ENCODE results near the gene ETV3L. TPM values are rescaled to one million over a fixed set of nuclear protein-coding genes. Genes with fewer than 3 reads are reported as not detected.
"Not testable (repeated sequence)": the region's sequence is repeated elsewhere in the genome, so short reads cannot be mapped to it uniquely, and the experiment has no call there.

ETV3L gene
- total RNA-seq, 1 experiment from 2014 or later: not detected

GRCh38 chr1:157069601-157070000 is 30.0 kb downstream of the ETV3L start:
- no peak overlapping the region for H3K27ac Mint-ChIP-seq (ENCODE audit: low read depth, unreplicated experiment)
- intact Hi-C loops (cut with micrococcal nuclease): loop anchor here (10.0 kb wide), 1 partner anchor 105 kb away; no protein-coding TSS in a partner anchor
- POLR2A ChIA-PET: interaction anchor here (0.6 kb wide), 1 partner anchor 215 kb away, joined by 3 read pairs; no protein-coding TSS in a partner anchor
- no peak overlapping the region for H3K4me3 Mint-ChIP-seq (ENCODE audit: unreplicated experiment)
- DNase-seq (ENCODE audit: unreplicated experiment): no peak
- H3K36me3 Mint-ChIP-seq (ENCODE audit: insufficient read depth, unreplicated experiment): no peaks in the 10 kb centered on the region
- no peak for TF ChIP-seq CTCF (IDR thresholded peaks at IDR 0.05; ENCODE audit: unreplicated experiment)
- CTCF ChIA-PET: interaction anchor here (0.6 to 1.8 kb wide), 3 partner anchors 20 to 636 kb away, joined by 3 to 9 read pairs (median 4); no protein-coding TSS in a partner anchor
- peaks cover 24% of the 10 kb centered on the region for H3K27me3 Mint-ChIP-seq (ENCODE audit: insufficient read depth, unreplicated experiment)
- H3K4me1 Mint-ChIP-seq (ENCODE audit: insufficient read depth, unreplicated experiment): no peaks in the 10 kb centered on the region
- BruUV-seq (replicated peaks): no TSS peak
- H3K9me3 Mint-ChIP-seq (ENCODE audit: unreplicated experiment): no peaks in the 10 kb centered on the region

GRCh38 chr1:157059241-157059640 is 40.4 kb downstream of the ETV3L start:
- H3K4me1 Mint-ChIP-seq (ENCODE audit: insufficient read depth, unreplicated experiment); H3K4me3 Mint-ChIP-seq (ENCODE audit: unreplicated experiment); DNase-seq (ENCODE audit: unreplicated experiment); H3K27ac Mint-ChIP-seq (ENCODE audit: low read depth, unreplicated experiment); POLR2A ChIA-PET; H3K36me3 Mint-ChIP-seq (ENCODE audit: insufficient read depth, unreplicated experiment); intact Hi-C loops (cut with micrococcal nuclease); H3K9me3 Mint-ChIP-seq (ENCODE audit: unreplicated experiment); BruUV-seq (replicated peaks); CTCF ChIA-PET: not testable (repeated sequence)
- H3K27me3 Mint-ChIP-seq (ENCODE audit: insufficient read depth, unreplicated experiment): peaks cover 27% of the 10 kb centered on the region

GRCh38 chr1:157056269-157056668 is 43.3 kb downstream of the ETV3L start:
- no peak overlapping the region for H3K4me3 Mint-ChIP-seq (ENCODE audit: unreplicated experiment)
- TF ChIP-seq CTCF (IDR thresholded peaks at IDR 0.05; ENCODE audit: unreplicated experiment): no peak
- H3K9me3 Mint-ChIP-seq (ENCODE audit: unreplicated experiment): no peaks in the 10 kb centered on the region
- no peaks in the 10 kb centered on the region for H3K36me3 Mint-ChIP-seq (ENCODE audit: insufficient read depth, unreplicated experiment)
- POLR2A ChIA-PET: interaction anchor here (0.6 kb wide), 1 partner anchor 25 kb away, joined by 3 read pairs; no protein-coding TSS in a partner anchor
- no peak overlapping the region for H3K27ac Mint-ChIP-seq (ENCODE audit: low read depth, unreplicated experiment)
- no peak for DNase-seq (ENCODE audit: unreplicated experiment)
- H3K4me1 Mint-ChIP-seq (ENCODE audit: insufficient read depth, unreplicated experiment): no peaks in the 10 kb centered on the region
- peaks cover 16% of the 10 kb centered on the region for H3K27me3 Mint-ChIP-seq (ENCODE audit: insufficient read depth, unreplicated experiment)
- no TSS peak for BruUV-seq (replicated peaks)
- CTCF ChIA-PET: no interaction called here
- intact Hi-C loops (cut with micrococcal nuclease): no loop called here

- intact Hi-C loops (cut with micrococcal nuclease); BruUV-seq (replicated peaks); H3K4me1 Mint-ChIP-seq (ENCODE audit: insufficient read depth, unreplicated experiment); H3K9me3 Mint-ChIP-seq (ENCODE audit: unreplicated experiment); H3K36me3 Mint-ChIP-seq (ENCODE audit: insufficient read depth, unreplicated experiment); POLR2A ChIA-PET; H3K27ac Mint-ChIP-seq (ENCODE audit: low read depth, unreplicated experiment); DNase-seq (ENCODE audit: unreplicated experiment); CTCF ChIA-PET; H3K4me3 Mint-ChIP-seq (ENCODE audit: unreplicated experiment): not testable (repeated sequence)
- peaks cover 15% of the 10 kb centered on the region for H3K27me3 Mint-ChIP-seq (ENCODE audit: insufficient read depth, unreplicated experiment)
Observed at GRCh38 chr1:157055729-157056128, 43.9 kb downstream of the ETV3L start.

- BruUV-seq (replicated peaks): no TSS peak
- no peaks in the 10 kb centered on the region for H3K9me3 Mint-ChIP-seq (ENCODE audit: unreplicated experiment)
- POLR2A ChIA-PET: interaction anchor here (0.7 kb wide), 1 partner anchor 13 kb away, joined by 3 read pairs; no protein-coding TSS in a partner anchor
- H3K27me3 Mint-ChIP-seq (ENCODE audit: insufficient read depth, unreplicated experiment): peaks cover 13% of the 10 kb centered on the region
- no peak for DNase-seq (ENCODE audit: unreplicated experiment)
- H3K27ac Mint-ChIP-seq (ENCODE audit: low read depth, unreplicated experiment): no peak overlapping the region
- CTCF ChIA-PET: interaction anchor here (0.5 to 2.2 kb wide), 4 partner anchors 15 to 106 kb away, joined by 3 to 8 read pairs (median 4); no protein-coding TSS in a partner anchor
- no peaks in the 10 kb centered on the region for H3K4me1 Mint-ChIP-seq (ENCODE audit: insufficient read depth, unreplicated experiment)
- no peak overlapping the region for H3K4me3 Mint-ChIP-seq (ENCODE audit: unreplicated experiment)
- intact Hi-C loops (cut with micrococcal nuclease): no loop called here
- TF ChIP-seq CTCF (IDR thresholded peaks at IDR 0.05; ENCODE audit: unreplicated experiment): no peak
- H3K36me3 Mint-ChIP-seq (ENCODE audit: insufficient read depth, unreplicated experiment): no peaks in the 10 kb centered on the region
Observed at GRCh38 chr1:157050836-157051235, 48.8 kb downstream of the ETV3L start.
